Stomach (tissue), 9 donors: ENCODE results near the gene NINL. TPM values are rescaled to one million over a fixed set of nuclear protein-coding genes. Genes with fewer than 3 reads are reported as not detected.

Experiments
- DNase-seq, 2 donors: peaks; one replicate each; pipeline versions ENCODE4 v3.0.0 to v3.0.0-alpha.2; 2013 to 2019
- H3K27ac ChIP-seq, 5 donors: fragments of 200-600 bp in 4 of 5; sonication (generic) in 4 of 5; one replicate each; pipeline ENCODE4 v1.5.1; 2013 to 2019; ENCODE audit warnings: mild to moderate bottlenecking in 1 of 5, moderate library complexity in 1 of 5
- H3K27me3 ChIP-seq, 3 donors: fragments of 200-600 bp; sonication (generic); one replicate each; pipeline ENCODE4 v1.5.1; 2017 to 2019; ENCODE audit warnings: mixed run types in 1 of 3
- H3K36me3 ChIP-seq, 4 donors: fragments of 200-600 bp; sonication (generic); 1 replicate in 3 of 4; 2 replicates in 1 of 4; pipeline ENCODE4 v1.5.1; 2016 to 2019
- H3K4me1 ChIP-seq, 4 donors: fragments of 200-600 bp; sonication (generic); one replicate each; pipeline ENCODE4 v1.5.1; 2016 to 2019
- H3K4me3 ChIP-seq, 4 donors: fragments of 200-600 bp; sonication (generic) in 3 of 4; one replicate each; pipeline ENCODE4 v1.5.1; 2016 to 2019; ENCODE audit warnings: mild to moderate bottlenecking in 1 of 4
- H3K9me3 ChIP-seq, 4 donors: fragments of 200-600 bp; sonication (generic); one replicate each; pipeline ENCODE4 v1.5.1; 2016 to 2019
- CTCF ChIP-seq, 7 experiments: fragments of 450-650 bp in 4 of 7; fragments of 200-600 bp in 3 of 7; sonication (generic) in 3 of 7; IDR thresholded peaks; one replicate each; pipeline ENCODE4 v1.5.1; 2016 to 2019; ENCODE audit warnings: antibody characterized with exemption in 7 of 7, control low read depth in 2 of 7, mild to moderate bottlenecking in 1 of 7
- EP300 ChIP-seq: sonication (generic); formaldehyde crosslinking; IDR thresholded peaks from one replicate; pipeline ENCODE4 v1.6.1; 2017; ENCODE audit warnings: antibody characterized with exemption
- POLR2A ChIP-seq, 4 donors: fragments of 450-650 bp; IDR thresholded peaks; one replicate each; pipeline ENCODE4 v1.6.1; 2016; ENCODE audit warnings: antibody characterized with exemption in 4 of 4, control low read depth in 2 of 4, mild to moderate bottlenecking in 1 of 4, moderate library complexity in 1 of 4
- POLR2AphosphoS5 ChIP-seq, 3 donors: sonication (generic); formaldehyde crosslinking; IDR thresholded peaks; one replicate each; pipeline ENCODE4 v1.6.1; 2016; ENCODE audit warnings: antibody characterized with exemption in 3 of 3
- WGBS, 5 donors: extraction: QIAGEN DNeasy Blood & Tissue Kit in 3 of 5; methylation state at CpG; one replicate each; pipeline versions ENCODE4 v1.1.5 to v1.1.7; 2013 to 2018; 5-methylcytosine and 5-hydroxymethylcytosine counted together
- intact Hi-C: fragments of 100-400 bp; cut with DNase I; formaldehyde crosslinking; loops from one replicate; pipeline ENCODE4 v1.15.1; 2023; ENCODE audit warnings: low total_unique reads
- polyA plus RNA-seq, 3 donors: library from polyadenylated mRNA; stranded (reverse); fragments of 200-250 nt; gene quantifications; one replicate each; pipeline ENCODE4 v1.2.3, GENCODE V29; 2013
- total RNA-seq, 5 donors: library from RNA; depleted of rRNA; stranded (reverse); fragments of >200 nt; gene quantifications; one replicate each; pipeline versions ENCODE4 v1.1.0 to v1.2.3, GENCODE V29; 2014 to 2016
- donor health status: healthy with polysubstance abuse.
- donor health status: Bipolar disorder and iron deficiency.
- donor health status: healthy.

The NINL gene
- total and polyA plus RNA-seq, 8 donors = 3.1 to 34.8 (median 11.5) TPM

GRCh38 chr20:25545171-25545570 is 40.2 kb downstream of the NINL start:
- no peak for DNase-seq
- no peak overlapping the region for H3K27ac ChIP-seq
- no peaks in the 10 kb centered on the region for H3K9me3 ChIP-seq
- intact Hi-C loops = no loop called here
- H3K27me3 ChIP-seq = no peaks in the 10 kb centered on the region
- H3K36me3 ChIP-seq = no peaks in the 10 kb centered on the region
- H3K4me3 ChIP-seq = no peak overlapping the region
- peaks cover 14 to 43% (median 24%) of the 10 kb centered on the region in 4 donors for H3K4me1 ChIP-seq
- TF ChIP-seq POLR2AphosphoS5 (IDR thresholded peaks at IDR 0.05) (no peak), POLR2A (IDR thresholded peaks at IDR 0.05) (no peak), EP300 (no peak), CTCF (IDR thresholded peaks at IDR 0.05) (no peak)
- WGBS, 5 donors = 77 to 87% (median 84%) methylated on average over 3 of the region's 3 CpGs

GRCh38 chr20:25544734-25545133 is 40.6 kb downstream of the NINL start:
- no peak for TF ChIP-seq POLR2AphosphoS5 (IDR thresholded peaks at IDR 0.05)
- TF ChIP-seq POLR2A (IDR thresholded peaks at IDR 0.05) = no peak
- TF ChIP-seq CTCF (IDR thresholded peaks at IDR 0.05) = no peak
- TF ChIP-seq EP300 = no peak
- no peak for DNase-seq
- intact Hi-C loops = no loop called here
- H3K9me3 ChIP-seq = no peaks in the 10 kb centered on the region
- peaks cover 12 to 43% (median 21%) of the 10 kb centered on the region in 4 donors for H3K4me1 ChIP-seq
- peak overlapping the region in 1 of 5 donors; percentile 24 for H3K27ac ChIP-seq
- H3K4me3 ChIP-seq = no peak overlapping the region
- no peaks in the 10 kb centered on the region for H3K27me3 ChIP-seq
- H3K36me3 ChIP-seq = no peaks in the 10 kb centered on the region
- WGBS, 5 donors = 70 to 92% (median 75%) methylated on average over 1 of the region's 1 CpG

DNA sequence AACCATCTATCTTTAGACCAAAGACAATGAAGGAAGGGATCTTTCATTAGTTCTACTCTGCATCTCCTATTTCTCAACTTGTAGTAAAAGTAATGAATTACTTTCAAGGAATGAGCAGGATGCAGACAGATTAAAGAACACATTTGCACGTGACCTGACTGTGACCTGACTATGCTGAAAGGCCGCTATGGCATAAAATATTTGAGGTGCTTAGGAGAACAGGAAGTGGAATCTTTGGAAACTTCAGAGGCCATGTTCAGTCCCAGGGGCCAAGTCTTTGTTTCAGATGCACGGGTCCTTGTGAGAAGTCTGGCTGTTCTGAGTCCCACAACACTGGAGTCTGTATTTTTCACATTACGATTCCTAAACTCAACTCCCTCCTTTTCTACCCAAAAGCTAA is 41.0 kb downstream of the NINL start:
- Histone ChIP-seq H3K4me1 (peaks cover 8 to 43% (median 20%) of the 10 kb centered on the region in 4 donors), H3K4me3 (no peak overlapping the region), H3K36me3 (no peaks in the 10 kb centered on the region), H3K9me3 (no peaks in the 10 kb centered on the region), H3K27me3 (no peaks in the 10 kb centered on the region), H3K27ac (no peak overlapping the region)
- 51 to 82% (median 72%) methylated on average over 4 of the region's 4 CpGs for WGBS, 5 donors
- no peak for TF ChIP-seq POLR2AphosphoS5 (IDR thresholded peaks at IDR 0.05)
- TF ChIP-seq EP300 = no peak
- no peak for TF ChIP-seq CTCF (IDR thresholded peaks at IDR 0.05)
- TF ChIP-seq POLR2A (IDR thresholded peaks at IDR 0.05) = no peak
- DNase-seq = no peak
- intact Hi-C loops = no loop called here

DNA sequence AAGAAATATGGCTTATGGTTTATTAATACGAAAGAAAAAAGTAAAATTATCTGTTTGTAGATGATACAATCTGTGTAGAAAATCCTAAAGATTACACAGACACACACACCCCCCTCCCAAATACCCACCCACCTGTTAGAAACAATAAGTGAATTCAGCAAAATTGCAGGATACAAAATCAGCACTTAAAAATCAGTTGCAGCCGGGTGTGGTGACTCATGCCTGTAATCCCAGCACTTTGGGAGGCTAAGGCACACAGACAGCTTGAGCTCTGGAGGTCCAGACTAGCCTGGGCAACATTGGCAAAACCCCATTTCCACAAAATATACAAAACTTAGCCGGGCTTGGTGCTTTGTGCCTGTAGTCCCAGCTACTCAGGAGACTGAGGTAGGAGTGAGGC is 42.3 kb downstream of the NINL start:
- no peaks in the 10 kb centered on the region for H3K9me3 ChIP-seq
- H3K36me3 ChIP-seq = no peaks in the 10 kb centered on the region
- intact Hi-C loops = no loop called here
- no peak overlapping the region for H3K4me3 ChIP-seq
- WGBS, 5 donors = 75 to 85% (median 79%) methylated on average over 3 of the region's 3 CpGs
- H3K4me1 ChIP-seq = peaks cover 5 to 50% (median 25%) of the 10 kb centered on the region in 4 donors
- no peak overlapping the region for H3K27ac ChIP-seq
- DNase-seq = no peak
- TF ChIP-seq POLR2A (IDR thresholded peaks at IDR 0.05) (no peak), EP300 (no peak), POLR2AphosphoS5 (IDR thresholded peaks at IDR 0.05) (no peak)
- H3K27me3 ChIP-seq = no peaks in the 10 kb centered on the region

DNA sequence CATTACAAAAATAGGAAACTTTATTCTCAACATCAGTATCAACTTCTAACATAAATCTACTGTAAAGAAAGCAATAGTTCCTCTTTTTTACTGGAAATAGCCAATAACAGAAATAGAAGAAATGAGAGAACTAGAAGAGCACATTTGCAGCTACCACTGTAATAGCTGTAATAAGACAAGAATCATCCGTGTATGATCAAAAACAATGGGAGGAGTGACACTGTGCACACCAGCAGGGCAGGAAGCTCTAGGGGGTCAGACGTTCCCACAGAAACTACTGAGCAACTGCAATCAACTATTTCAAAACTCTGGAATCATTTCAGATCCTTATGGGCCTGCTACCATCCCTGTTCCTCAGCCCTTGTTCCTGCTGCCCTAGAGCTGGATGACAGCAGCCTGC is 43.7 kb downstream of the NINL start:
- Histone ChIP-seq H3K36me3 (peaks cover 0 to 7% (median 0%) of the 10 kb centered on the region in 4 donors), H3K27ac (no peak overlapping the region), H3K4me3 (no peak overlapping the region), H3K27me3 (no peaks in the 10 kb centered on the region), H3K4me1 (peaks cover 5 to 50% (median 25%) of the 10 kb centered on the region in 4 donors), H3K9me3 (no peaks in the 10 kb centered on the region)
- TF ChIP-seq POLR2AphosphoS5 (IDR thresholded peaks at IDR 0.05) = no peak
- no peak for TF ChIP-seq EP300
- no peak for TF ChIP-seq CTCF (IDR thresholded peaks at IDR 0.05)
- TF ChIP-seq POLR2A (IDR thresholded peaks at IDR 0.05) = no peak
- DNase-seq = no peak
- WGBS, 5 donors = 48 to 74% (median 65%) methylated on average over 2 of the region's 2 CpGs
- intact Hi-C loops = no loop called here
